Lung microvascular endothelial cell (primary cell): ENCODE measurements around the gene ITGA2B. TPM values are rescaled to one million over a fixed set of nuclear protein-coding genes. Genes with fewer than 3 reads are reported as not detected.
"Not testable (repeated sequence)": the region's sequence is repeated elsewhere in the genome, so short reads cannot be mapped to it uniquely, and the experiment has no call there.

ENCODE experiments used
- DNase-seq, 2 donors: peaks; one replicate each; pipeline versions ENCODE4 v3.0.0 to v3.0.0-alpha.2; 2010; ENCODE audit warnings: low read depth in 2 of 2
- total RNA-seq: library from RNA; depleted of rRNA; stranded (reverse); fragments of >200 nt; gene quantifications from 2 replicates; pipeline ENCODE4 v1.2.1, GENCODE V29; 2014

ITGA2B gene
- total RNA-seq, 1 donor from 2014 or later: 0.79 TPM

DNA sequence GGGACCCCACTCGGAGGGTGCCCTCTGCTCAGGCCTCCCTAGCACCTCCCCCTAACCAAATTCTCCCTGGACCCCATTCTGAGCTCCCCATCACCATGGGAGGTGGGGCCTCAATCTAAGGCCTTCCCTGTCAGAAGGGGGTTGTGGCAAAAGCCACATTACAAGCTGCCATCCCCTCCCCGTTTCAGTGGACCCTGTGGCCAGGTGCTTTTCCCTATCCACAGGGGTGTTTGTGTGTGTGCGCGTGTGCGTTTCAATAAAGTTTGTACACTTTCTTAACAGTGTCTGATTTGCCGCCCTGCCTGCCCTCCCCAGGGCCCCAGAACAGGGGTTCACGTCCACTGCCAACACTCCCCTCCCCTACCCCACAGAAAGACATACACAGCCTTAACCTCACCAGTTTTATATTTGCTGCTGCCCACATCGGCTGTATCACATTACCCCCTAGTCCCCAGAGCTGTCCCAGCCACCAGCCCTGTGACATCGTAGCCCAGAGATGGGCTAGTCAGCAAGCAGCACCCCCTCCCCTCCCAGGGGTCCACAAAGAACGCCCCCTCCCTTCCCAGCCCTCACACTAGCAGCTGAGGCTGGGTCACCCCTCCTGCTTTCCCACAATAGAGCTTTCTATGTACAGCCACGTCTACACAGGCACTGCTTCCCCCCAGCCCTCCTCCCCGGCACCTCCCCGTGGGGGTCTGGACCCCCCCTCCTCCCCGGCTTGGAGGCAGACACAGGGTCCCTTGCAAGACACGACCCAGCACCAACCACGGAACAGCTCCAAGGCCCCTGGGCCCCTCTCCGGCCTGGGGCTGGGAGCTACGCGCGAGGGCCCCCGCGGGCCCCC, 36.4 kb downstream of the ITGA2B start:
- no peak for DNase-seq

DNA sequence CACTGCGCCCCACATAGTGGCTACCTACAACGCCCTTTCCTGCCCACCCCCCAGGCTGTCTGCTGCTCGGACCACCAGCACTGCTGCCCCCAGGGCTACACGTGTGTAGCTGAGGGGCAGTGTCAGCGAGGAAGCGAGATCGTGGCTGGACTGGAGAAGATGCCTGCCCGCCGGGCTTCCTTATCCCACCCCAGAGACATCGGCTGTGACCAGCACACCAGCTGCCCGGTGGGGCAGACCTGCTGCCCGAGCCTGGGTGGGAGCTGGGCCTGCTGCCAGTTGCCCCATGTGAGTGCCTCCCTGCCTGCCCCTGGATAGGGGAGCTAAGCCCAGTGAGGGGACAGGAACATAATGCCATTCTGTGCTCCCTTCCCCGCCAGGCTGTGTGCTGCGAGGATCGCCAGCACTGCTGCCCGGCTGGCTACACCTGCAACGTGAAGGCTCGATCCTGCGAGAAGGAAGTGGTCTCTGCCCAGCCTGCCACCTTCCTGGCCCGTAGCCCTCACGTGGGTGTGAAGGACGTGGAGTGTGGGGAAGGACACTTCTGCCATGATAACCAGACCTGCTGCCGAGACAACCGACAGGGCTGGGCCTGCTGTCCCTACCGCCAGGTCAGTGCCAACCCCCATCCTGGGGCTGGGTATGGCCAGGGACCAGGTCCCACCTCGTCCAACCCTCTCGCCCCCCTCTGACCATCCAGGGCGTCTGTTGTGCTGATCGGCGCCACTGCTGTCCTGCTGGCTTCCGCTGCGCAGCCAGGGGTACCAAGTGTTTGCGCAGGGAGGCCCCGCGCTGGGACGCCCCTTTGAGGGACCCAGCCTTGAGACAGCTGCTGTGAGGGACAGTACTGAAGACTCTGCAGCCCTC, 37.3 kb downstream of the ITGA2B start:
- DNase-seq: no peak

DNA sequence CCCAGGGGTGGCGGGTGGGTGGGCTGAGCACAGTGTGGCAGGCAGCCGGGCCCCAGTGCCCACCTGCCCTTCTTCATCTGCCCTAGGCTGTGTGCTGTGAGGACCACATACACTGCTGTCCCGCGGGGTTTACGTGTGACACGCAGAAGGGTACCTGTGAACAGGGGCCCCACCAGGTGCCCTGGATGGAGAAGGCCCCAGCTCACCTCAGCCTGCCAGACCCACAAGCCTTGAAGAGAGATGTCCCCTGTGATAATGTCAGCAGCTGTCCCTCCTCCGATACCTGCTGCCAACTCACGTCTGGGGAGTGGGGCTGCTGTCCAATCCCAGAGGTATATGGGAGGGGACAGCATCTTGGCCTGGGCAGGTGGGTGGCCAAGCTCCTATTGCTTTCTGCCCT, 38.0 kb downstream of the ITGA2B start:
- DNase-seq: no peak

DNA sequence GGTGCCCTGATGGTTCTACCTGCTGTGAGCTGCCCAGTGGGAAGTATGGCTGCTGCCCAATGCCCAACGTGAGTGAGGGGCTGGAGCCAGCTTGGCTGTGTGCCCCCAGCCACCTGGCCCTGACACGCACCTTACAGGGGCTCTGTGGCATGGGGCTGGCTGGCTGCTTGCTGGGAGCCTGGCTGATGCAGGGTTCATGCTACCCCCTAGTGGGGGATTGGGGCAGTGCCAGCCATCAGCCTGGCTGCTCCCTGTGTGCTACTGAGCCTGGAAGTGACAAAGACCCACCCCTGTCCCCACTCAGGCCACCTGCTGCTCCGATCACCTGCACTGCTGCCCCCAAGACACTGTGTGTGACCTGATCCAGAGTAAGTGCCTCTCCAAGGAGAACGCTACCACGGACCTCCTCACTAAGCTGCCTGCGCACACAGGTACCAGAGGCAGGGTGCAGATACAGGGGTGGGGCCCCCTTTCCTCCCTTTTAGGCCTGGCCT, 38.7 kb downstream of the ITGA2B start:
- DNase-seq: peak; percentile 64 to 82

DNA sequence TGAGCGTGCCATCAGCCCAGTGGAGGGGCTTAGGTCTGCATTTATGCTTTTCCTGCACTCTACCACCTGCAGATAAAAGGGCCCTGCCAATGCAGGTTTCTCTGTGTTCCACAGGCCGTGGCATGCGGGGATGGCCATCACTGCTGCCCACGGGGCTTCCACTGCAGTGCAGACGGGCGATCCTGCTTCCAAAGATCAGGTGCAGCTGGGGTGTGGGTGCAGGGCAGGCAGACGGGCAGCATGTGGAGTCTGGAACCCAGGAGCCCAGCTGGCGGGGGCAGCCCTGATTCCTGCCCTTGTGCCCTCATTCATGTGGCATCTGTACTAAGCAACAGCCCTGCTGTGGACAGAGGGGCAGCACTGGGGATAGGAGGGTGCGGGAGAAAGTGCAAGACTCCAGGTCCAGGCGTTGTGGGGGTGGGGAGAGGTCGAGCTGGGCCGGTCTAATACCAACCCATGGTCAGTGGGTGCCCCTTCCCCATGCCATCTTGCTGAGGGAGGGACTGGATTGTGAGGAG, 39.8 kb downstream of the ITGA2B start:
- no peak for DNase-seq

DNA sequence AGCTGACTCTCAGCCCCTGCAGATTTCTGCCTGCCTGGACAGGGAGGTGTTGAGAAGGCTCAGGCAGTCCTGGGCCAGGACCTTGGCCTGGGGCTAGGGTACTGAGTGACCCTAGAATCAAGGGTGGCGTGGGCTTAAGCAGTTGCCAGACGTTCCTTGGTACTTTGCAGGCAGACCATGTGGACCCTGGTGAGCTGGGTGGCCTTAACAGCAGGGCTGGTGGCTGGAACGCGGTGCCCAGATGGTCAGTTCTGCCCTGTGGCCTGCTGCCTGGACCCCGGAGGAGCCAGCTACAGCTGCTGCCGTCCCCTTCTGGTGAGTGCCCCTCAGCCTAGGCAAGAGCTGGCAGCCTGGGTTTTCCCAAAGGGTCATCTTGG, 40.5 kb downstream of the ITGA2B start:
- no peak for DNase-seq

DNA sequence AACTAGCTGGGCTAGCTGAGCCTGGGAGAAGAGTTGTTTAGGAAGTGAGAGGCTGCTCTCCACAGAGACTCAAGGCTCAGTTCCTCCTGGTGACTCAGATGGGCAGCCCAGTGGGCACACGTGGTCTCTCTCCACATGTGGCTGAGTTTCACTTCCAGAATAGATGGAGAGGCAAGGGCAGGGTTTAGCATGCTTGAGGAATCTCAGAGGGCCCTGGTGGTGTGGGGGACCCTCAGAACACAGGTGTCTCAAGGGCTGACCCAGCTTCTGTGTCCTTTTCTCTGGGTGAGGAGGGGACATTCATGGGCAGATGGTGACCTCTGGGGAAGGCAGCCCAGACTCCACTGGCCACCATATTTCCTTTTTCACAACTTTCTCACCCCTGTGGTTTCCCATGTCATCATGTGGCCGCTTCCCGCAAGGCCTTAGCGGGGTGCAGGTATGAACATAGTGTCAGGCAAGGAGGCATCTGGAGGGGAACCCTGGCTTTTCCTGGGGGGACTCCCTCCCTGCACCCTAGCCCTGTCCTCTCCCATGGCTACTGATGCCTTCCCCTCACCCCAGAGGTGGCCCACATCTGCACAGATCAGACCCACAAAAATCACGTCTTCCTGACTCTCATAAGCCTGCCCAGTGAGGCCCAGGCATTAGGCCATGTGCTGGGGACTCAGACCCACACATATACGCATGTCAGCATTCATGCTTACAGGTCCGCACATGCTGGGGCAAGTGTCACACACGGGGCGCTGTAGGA, 41.0 kb downstream of the ITGA2B start:
- DNase-seq: peak in 1 of 2 donors; percentile 82

DNA sequence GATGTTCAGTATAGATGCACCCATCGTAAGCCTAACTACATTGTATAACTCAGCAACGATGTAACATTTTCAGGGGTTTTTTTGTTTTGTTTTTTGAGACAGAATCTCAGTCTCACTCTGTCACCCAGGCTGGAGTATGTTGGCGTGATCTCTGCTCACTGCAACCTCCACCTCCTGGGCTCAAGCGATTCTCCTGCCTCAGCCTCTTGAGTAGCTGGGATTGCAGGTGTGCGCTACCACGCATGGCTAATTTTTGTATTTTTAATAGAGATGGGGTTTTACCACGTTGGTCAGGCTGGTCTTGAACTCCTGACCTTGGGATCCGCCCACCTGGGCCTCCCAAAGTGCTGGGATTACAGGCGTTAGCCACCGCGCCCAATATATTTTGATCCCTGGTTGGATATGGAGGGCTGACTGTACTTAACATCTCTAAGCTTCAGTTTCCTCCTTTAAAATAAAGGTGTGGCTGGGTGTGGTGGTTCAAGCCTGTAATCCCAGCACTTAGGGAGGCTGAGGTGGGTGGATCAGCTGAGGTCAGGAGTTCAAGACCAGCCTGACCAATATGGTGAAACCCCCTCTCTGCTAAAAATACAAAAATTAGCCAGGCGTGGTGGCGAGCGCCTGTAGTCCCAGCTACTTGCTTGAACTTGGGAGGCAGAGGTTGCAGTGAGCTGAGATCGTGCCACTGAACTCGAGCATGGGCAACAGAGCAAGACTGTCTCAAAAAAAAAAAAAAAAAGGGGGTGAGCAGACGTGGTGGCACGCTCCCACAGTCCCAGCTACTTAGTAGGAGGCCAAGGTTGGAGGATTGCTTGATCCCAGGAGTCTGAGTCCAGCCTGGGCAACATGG, 42.0 kb downstream of the ITGA2B start:
- DNase-seq: not testable (repeated sequence)

DNA sequence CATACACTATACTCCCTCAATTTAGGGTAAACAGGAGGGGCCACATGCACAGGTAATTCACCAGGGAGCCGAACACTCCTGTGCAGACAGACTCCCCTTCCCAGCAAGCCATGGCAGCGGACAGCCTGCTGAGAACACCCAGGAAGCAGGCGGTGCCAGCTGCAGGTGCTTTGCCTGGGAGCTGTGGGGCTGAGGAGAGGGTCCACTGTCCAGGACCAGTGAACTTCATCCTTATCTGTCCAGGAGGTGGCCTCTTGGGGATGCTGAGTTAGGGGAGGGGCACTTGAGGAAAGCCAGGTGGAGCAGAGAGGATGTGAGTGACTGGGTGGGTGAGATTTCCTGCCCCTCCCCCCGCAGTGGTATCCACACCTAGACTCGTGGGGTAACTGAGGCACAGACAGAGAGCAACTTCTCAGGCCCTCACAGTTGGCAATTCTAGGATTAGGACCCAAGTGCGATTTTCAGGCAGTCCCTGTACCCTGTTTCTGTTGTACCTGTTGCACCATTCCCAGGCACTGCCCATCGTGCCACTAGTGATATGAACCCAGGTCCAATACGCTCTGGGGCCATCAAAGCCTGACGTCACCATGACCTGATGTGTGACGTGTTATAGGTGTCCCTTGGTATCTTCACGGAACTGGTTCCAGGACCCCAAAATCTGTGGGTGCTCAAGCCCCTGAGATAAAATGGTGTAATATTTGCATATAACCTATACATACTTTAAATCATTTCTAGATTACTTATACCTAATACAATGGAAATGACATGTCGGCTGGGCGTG, 43.2 kb downstream of the ITGA2B start:
- no peak for DNase-seq

DNA sequence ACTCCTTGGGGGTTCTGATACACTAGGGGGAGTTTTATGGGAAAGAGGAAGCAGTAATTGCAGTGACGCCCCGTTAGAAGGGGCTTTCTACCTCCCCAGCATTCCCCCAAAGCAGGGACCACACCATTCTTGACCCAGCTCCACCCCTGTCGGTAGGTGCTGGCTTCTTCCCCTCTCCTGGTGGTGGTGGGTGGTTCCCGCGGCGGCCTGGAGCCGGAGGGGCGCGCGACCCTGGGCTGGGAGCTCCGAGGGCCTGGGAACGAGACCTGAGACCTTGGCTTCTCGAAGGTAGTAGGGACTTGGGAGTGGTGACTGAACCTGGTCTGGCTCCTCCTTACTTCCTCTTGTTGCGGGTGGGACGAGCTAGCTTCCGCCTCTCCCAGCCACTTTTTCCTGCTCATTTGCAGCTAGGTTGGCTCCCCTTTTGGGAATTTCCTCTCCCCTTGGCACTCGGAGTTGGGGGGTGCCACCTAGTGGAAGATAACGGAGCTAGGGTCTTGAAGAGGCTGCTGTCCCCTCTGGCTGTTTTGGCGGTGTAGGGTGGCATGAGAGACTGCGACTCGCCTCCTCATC, 43.9 kb downstream of the ITGA2B start:
- peak; percentile 80 to 83 for DNase-seq

DNA sequence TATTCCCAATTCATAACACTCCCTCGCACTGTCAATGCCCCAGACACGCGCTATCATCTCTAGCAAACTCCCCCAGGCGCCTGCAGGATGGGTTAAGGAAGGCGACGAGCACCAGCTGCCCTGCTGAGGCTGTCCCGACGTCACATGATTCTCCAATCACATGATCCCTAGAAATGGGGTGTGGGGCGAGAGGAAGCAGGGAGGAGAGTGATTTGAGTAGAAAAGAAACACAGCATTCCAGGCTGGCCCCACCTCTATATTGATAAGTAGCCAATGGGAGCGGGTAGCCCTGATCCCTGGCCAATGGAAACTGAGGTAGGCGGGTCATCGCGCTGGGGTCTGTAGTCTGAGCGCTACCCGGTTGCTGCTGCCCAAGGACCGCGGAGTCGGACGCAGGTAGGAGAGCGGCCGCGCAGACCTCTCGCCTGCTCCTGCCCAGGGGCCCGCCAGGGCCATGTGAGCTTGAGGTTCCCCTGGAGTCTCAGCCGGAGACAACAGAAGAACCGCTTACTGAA, 44.5 kb downstream of the ITGA2B start, which contains the start of gene GRN:
GRN (plus strand) TSS at position 364 of the 515 bp plus-strand sequence. CDS start 3,863 bp downstream, outside the sequence.
- DNase-seq: peak; percentile 99

DNA sequence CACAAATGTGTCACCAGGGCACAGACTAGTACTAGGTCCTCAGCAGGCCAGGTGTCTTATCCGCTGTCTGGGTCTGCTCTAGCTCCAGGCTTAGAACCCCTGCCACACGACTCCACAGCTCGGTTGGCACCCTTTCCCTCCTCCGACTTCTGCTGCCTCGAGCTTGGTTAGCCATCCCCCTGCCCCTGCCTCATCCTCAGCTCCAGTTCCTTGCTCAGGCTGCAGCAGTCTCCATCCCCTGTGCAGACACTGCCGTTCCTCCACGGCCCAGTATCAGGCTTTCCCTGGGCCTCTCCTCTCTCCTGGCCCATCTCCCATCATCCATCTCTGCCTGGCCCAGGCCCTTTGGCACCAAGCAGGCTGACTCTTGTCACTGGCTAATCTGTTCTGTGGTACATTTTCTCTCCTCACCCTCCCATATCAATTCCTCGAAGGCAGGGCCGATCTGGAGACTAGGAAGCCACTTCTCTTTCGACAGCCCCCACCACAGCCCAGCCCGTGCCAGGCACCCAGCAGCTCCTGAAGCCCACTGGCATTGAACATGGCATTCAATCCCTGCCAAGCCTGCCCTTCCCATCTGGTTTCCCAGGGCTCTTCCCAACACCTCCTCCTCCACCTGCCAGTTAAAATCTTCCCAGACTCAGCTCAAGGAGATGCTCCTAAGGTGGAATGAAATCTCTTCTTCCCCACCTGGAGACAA, 45.8 kb downstream of the ITGA2B start:
- no peak for DNase-seq

DNA sequence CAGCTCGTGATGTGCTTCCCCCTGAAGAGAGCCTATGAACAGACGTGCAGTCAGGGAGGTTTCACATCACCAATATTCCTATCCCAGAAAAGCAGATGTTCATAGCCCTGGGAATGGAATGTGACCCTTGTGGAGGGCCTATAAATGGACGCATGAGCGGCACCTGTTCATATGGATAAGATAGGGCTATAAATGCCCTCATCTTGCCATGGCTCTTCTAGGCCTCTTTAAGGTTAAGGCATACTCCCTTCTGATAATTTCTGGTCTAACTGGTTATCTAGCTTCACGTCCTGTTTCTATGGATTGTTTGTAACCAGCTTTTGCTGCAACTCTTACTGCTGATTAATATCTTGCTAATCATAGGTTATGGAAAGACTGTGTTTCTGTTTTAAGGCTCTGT, 48.9 kb downstream of the ITGA2B start:
- DNase-seq: not testable (repeated sequence)

DNA sequence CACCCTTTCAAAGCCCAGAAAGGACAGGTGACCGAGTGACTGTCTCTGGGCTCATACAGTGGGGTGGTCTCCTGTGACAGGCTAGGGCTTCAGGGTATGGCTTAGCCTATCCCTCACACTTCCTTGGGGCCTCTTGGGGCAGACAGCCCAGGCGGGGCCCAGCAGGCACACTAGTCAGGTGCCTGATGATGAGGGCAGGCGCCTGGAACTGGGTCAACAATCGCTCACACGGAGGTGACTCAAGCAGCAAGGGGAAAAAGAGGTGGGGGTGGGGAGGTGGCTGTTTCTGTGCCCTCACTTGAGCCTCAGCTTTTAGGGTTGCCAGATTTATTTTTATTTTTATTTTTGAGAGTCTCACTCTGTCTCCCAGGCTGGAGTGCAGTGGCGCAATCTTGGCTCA, 50.7 kb downstream of the ITGA2B start:
- no peak for DNase-seq

DNA sequence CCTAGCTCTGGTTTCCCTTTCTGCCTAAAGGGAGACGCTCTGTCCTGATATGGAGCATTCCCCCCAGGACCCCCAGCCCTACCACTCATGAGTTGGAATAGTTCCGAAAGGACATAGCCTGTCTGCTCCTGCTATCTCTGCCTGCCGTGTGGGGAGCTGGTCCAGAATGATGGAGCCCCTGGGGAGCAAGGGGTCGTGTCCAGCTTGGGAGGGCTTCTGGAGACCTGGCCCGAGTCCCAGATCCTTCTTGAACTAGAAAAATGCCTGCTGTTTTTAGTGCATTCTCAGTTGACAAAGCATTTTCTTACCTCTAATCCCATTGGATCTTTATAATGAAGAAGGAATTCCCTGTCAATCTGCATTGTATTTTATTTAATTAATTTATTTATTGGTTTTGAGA, 53.5 kb downstream of the ITGA2B start:
- DNase-seq: no peak

DNA sequence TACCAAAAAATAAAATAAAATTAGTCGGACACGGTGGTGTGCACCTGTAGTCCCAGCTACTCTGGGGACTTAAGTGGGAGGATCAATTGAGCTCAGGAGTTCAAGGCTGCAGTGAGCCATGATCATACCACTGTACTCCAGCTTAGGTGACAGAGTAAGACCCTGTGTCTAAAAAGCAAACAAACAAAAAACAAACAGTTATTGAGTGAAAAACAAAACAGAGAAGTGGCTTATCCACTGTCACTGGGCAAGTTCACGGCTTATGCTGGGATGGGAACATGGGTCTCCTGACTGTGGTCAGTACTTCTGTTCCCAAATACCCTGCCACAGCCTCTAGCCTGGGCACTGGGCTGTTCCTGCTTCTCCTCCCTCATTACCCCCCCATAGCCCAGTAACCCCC, 53.9 kb downstream of the ITGA2B start:
- DNase-seq: no peak

DNA sequence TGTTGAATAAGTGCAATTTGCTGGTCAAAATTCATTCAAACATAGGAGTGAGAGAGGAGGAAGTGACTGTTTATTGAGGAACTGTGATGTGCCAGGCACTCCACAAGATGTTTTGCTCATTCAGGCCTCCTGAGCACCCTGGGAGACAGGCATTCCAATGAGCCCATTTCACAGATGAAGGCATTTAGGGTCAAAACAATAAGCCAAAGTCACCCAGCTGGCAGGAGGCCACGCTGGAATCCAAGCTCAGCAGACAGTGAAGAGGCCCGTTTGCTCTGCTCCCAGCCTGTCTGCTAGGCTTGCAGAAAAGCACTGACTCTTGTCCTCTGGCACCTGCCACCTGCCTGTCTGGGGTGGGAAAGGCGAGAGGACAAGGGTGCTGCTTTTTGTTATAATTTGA, 54.7 kb downstream of the ITGA2B start:
- no peak for DNase-seq

DNA sequence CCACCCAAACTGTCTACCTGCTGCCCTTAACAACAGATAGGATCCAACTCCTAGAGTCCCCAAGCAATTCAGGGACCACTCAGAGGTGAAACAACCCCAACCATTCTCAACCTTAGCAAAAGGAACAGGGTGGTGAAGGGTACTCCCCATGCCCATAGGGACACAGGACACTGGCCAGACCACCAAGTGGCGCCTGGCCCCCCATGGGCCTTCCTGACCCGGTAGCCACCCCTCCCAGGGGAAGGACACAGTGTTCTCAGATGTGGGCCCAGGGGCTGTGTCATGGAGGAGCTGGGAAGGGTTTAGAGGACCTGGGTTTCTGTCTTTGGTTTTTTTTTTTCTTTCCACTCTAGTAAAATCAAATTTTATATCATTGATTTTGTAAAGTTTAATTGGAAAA, 55.1 kb downstream of the ITGA2B start:
- no peak for DNase-seq
